AML-193 (cell line): ENCODE measurements around the gene CCL4.
"Not testable (repeated sequence)": the region's sequence is repeated elsewhere in the genome, so short reads cannot be mapped to it uniquely, and the experiment has no call there.

Source experiments
- DNase-seq, 2 experiments: peaks; one replicate each; lab custom pipeline; 2025; lab: John Stamatoyannopoulos, UW

Gene CCL4

DNA sequence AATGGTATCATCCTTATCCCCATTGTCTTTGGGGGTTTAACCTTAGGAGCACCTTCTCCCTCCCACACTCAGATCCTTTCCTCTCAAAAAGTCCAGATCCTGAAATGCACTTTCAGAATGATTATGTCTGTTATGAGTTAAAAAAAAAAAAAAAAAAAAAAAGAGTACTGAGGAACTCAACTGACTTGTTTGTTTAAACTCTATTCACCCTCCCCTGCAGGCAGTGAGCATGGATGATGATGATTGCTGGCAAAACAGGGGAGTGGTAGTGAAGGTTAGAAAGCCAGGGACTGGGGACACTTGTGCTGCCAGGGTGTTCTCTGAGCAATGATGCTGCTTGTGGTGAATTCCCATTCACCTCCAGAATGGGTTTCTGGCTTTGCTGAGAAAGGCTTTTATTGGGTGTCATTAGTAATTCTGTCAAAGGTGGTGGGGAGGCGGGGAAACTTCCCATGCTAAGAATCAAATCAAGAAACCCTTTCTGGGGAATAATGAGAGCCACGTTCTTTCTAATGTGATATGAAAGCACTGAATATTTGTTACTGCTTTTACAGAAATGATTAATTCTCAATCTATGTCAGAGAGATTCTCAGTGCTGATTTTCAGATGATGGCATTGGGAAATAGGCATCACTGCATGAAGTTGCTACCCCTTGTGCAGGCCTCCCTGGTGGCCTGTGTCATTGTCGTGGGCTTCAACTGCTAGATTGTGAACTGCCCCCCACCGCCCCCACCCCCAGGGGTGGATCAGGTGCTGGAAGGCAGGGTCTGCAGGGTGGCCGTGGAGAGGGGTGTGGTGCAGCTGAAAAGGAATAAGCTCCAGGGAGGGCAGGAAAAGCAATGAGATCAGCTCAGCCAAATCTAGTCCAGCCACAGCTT, 14.1 kb downstream of the CCL4 start:
- DNase-seq: no peak

DNA sequence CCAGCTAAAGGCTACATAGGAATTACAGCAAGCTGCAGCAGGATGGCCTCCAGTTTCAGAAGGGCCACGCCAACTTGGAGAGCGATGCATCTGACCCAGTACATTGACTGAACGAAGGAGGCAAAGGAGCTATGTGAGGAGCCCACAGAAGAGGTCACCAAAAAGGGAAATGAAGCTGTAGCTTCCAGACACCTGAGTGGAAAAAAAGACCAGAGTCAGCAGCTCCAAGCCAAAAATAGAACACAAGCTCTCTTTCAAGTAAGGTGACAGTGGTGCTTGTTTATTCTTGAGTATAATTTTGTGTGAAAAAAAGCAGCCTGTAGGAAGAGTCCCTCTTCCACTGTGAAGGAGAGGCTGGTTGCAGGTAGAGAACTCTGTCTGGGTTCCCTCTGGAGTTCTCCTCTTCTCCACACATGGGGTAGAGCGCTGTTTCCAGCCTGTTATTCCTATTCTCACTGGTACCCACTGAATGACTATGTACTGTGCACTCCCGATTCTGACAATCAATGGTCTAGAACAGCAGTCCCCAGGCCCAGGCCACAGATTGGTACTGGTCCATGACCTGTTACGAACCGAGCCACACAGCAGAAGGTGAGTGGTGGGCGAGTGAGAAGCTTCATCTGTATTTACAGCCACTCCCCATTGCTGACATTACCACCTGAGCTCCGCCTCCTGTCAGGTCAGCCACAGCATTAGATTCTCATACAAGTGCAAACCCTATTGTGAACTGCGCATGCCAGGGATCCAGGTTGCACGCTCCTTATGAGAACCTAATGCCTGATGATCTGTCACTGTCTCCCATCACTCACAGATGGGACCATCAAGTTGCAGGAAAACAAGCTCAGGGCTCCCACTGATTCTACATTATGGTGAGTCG, 15.1 kb downstream of the CCL4 start:
- DNase-seq: no peak

GRCh38 chr17:36120221-36120620, 16.6 kb downstream of the CCL4 start:
- no peak for DNase-seq

DNA sequence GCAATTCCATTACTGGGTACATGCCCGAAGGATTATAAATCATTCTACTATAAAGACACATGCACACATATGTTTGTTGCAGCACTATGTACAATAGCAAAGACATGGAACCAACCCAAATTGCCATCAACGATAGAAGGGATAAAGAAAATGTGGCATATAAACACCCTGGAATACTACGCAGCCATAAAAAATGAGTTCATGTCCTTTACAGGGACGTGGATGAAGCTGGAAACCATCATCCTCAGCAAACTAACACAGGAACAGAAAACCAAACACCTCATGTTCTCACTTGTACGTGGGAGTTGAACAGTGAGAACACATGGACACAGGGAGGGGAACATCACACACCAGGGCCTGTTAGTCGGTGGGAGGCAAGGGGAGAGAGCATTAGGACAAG, 17.5 kb downstream of the CCL4 start:
- not testable (repeated sequence) for DNase-seq

DNA sequence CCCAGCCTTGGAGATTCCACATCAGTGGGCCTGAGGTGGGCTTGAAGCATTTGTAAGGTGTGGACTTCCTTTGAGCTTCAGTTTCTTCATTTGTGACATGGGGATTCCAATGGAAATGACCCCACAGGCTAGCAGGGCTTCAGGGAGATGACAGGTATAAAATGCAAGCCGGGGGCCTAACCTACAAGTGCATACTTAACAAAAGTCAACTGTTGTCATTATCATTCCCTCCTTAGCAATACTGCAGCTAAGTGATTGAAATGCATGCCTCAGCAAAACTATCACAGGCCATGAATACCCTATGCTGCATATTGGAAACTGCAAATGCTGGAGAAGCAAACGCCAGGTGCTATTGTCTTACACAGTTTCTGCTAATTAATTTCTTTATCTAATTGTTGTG, 19.8 kb downstream of the CCL4 start:
- DNase-seq: no peak

DNA sequence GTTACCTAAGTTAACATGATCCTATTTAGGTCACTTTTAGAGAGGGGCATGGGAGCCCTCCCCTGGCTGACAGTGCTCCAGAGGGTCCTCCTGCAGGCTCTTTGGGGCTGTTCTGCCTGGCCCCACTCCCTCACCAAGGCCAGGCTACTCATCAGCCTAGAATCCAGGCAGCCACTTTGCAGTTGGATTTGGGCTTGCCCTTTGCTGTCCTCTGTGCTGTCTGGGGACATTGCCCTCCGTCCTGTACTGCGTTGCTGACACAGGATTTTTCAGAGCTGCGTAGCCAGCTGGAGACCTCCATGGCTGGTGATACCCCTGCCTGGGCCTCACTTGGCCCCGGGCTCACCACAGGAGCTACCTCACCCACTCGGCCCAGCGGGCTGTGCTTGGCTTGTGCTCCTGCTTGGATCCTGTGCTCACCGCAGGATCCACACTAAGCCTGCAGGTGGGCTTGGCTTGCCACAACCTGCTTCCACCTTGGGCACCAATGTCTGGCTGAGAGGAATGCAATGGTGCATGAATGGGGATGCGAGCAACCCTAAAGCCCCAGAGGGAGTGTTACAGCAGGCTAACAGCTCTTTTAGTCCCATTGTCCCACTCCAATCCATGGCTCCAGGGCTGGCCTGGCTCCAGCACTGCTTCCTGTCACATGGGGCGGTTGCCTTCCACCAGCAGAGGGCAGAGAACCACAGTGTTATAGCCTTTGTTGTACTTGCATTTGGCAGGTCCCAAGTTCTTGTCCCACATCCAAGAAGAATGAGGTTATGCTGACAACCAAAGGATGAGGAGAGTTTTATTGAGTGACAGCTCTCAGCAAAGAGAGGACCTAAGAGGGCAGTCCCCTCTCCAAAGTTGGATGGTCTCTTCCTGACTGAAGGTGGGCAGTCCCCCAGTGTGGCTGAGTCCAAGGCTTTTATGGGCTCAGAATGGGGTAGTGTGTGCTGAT, 21.5 kb downstream of the CCL4 start:
- DNase-seq: no peak

DNA sequence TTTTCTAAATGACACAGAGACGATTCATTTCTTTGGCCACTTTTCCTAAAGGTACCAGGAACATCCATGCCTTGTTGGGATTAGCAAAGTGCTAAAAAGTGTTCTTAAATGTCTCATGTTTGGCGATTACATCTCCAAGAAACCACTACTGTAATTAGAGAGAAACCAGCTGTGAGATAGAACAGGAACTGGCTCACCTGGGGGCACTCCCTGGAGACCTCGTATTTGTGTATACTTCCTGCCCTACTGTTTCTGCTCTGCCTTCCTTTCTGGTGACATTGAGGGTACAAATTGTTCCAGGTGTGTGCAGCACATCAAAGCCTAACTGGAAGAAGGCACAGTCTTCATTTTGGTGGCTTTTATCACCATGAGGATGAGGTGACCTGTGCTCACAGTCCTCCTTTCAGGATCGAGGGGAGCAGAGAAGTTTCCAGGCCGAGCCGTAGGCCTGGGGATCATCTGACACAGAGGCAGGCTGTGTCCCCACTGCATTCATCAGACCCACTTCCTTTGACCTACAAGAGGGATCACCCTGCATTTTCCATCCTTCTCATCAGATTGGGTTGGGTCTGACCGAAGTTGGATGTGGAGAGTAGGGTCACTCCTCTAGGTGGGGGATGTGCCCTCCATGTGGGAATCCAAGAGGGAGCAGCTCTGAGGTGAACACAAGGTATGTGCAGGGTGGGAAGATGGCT, 23.7 kb downstream of the CCL4 start:
- no peak for DNase-seq

DNA sequence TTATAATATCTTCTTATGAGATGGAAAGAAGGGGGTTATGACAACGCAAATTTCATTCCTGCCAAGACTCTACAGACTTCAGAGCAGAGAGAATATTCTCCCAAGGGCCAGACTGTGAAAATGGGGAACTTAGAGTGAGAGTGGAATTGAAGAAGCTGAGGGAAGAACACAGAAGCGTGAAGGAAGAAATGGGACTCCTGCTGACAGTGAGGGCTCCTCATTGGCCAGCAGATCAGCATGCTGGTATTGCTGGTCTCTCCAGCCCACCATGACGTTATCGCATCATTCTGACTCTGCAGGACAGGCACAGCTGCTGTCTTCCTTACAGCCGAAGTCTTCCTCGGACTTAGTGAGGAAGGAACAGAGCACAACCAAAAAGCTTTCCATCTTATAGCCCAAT, 24.3 kb downstream of the CCL4 start:
- no peak for DNase-seq

DNA sequence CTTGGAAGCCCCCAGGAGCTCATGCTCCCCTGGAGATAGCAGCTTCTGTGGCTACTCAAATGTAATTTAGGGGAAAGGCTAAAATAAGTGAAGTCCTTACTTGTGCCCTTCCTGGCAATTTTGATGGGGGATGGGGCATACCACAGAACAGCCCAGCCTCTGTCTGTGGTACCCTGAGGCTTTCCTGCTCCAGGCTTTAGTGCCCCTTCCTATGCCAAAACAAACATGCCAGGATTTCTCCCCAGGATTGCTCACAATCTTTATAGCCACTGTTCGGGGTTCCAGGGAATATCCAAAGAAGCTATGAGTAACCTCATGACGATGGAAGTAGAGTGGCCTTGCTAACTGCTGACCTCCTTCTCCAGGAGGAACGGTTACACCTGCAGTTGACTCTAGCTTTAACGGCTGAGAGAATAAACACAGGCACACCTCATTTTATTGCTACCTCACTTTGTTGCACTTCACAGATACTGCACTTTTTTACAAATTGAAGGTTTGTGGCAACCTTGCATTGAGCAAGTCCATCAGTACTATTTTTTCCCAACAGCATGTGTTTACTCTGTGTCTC, 24.9 kb downstream of the CCL4 start:
- no peak for DNase-seq

DNA sequence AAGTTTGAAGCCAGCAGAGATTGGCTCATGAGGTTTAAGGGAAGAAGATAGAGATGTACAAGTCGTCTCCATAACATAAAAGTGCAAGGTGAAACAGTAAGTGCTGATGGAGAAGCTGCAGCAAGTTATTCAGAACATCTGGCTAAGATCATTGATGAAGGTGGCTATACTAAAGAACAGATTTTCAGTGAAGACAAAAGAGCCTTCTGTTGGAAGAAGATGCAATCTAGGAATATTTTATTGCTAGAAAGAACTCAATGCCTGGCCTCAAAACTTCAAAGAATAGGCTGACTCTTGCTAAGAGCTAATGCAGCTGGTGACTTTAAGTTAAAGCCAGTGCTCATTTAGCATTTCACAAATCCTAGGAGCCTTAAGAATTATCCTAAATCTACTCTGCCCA, 26.0 kb downstream of the CCL4 start:
- DNase-seq: no peak

DNA sequence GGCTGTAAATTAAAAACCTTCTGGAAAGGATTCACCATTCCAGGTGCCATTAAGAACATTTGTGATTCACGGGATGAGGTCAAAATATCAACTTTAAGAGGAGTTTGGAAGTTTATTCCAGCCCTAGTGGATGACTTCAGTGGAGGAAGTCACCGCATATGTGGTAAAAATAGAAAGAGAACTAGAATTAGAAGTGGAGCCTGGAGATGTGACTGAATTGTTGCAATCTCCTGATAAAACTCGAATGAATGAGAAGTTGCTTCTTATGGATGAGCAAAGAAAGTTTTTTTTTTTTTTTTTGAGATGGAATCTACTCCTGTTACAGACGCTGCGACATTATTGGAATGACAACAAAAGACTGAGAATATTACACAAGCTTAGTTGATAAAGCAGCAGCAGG, 26.7 kb downstream of the CCL4 start:
- DNase-seq: no peak

DNA sequence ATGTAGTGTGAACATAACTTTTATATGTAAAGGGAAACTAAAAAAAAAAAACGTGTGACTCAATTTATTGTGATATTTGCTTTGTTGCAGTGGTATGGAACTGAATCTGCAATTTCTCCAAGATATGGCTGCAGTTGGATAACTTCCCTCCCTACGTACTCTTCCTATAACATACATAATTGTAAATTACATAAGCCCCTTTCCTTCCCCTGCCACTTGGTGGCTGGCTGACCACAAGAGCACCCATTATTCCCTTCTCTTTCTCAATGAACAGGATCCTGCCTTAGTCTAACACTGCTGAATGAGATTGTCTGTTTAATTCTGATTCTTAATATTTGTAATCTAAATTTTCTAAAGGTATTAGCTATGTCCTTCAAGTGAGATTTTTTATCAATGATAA, 27.8 kb downstream of the CCL4 start:
- peak; percentile 96 to 98 for DNase-seq

GRCh38 chr17:36131931-36132330, 28.3 kb downstream of the CCL4 start:
- no peak for DNase-seq

- DNase-seq: no peak
Measured at GRCh38 chr17:36132421-36132831, 28.8 kb downstream of the CCL4 start.

DNA sequence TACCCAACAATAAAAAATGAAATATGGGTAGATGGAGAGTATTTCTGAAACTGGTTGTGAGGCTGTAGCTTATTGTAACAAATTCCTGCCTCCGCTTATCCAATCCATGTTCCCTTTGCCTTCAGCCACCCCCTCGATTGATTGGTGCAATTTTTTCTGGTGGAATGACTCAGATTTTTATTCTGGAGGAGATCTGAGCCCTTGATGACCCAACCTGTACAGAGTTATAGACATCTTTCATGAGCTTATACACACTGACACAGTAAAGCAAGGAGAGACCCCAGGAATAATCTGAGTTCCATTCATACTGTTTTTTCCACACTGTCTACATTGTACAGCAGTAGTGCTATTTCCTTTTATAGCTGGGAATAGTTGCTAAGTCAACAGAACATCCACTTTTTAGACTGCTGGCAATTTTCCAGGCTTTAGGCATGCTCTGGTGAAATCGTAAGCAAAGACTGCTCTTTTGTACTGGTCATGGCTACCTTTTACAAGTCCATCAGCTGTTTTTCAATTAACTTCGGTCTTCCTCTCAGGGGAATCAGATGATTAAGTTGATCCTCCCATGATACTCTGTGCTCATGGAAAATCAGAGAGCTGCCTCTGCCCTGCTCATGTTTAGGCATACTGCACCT, 30.1 kb downstream of the CCL4 start:
- DNase-seq: no peak

- DNase-seq: no peak
Measured at GRCh38 chr17:36135465-36135864, 31.8 kb downstream of the CCL4 start.

- DNase-seq: no peak
Measured at GRCh38 chr17:36136036-36136435, 32.4 kb downstream of the CCL4 start.

- no peak for DNase-seq
Measured at GRCh38 chr17:36136439-36136838, 32.8 kb downstream of the CCL4 start.

- no peak for DNase-seq
Measured at GRCh38 chr17:36142235-36142634, 38.6 kb downstream of the CCL4 start.

GRCh38 chr17:36142806-36143205, 39.2 kb downstream of the CCL4 start:
- no peak for DNase-seq

DNA sequence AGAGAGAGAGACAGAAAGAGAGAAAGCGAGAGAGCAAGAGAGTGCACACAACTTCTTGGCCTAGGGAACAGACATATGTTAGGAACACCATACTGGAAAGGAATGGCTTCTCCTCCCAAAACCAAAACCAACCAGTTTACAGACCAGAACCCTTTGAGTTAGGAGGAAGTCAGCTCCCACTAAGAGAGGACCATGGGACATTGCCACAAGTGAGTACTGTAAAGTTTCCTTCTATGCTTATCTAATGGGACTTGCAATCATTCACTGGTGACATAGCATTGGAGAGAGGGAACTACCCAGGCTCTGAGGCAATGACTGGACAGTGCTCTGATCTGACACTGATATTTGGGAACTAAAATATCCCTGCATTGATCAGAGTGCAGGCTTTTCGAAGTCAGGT, 40.4 kb downstream of the CCL4 start:
- DNase-seq: no peak
